DND-41 (cell line): ENCODE data around the gene ARRB2.

Source experiments
- ATAC-seq: fragments of 200-7000 bp; cut with Tn5 transposase; 3 replicates; pipeline ENCODE4 v1.9.1; 2021; ENCODE audit warnings: low read depth; ENCODE audit not compliant: insufficient read depth
- DNase-seq: peaks from one replicate; pipeline ENCODE4 v3.0.0-alpha.2; 2020
- H2AFZ ChIP-seq: 2 replicates; pipeline ENCODE4 v1.6.0; 2012; ENCODE audit warnings: low read depth, low read length
- H3K27ac ChIP-seq: 2 replicates; pipeline ENCODE4 v1.5.1; 2012; ENCODE audit warnings: low read length, inconsistent platforms
- H3K27me3 ChIP-seq: fragments of 200-600 bp; sonication (generic); 2 replicates; pipeline ENCODE4 v1.6.0; 2012; ENCODE audit warnings: low read length, mild to moderate bottlenecking, inconsistent platforms; ENCODE audit not compliant: insufficient read depth, poor library complexity
- H3K36me3 ChIP-seq: 2 replicates; pipeline ENCODE4 v1.5.1; 2012; ENCODE audit warnings: low read length, inconsistent platforms; ENCODE audit not compliant: insufficient read depth
- H3K4me1 ChIP-seq: 2 replicates; pipeline ENCODE4 v1.5.1; 2012; ENCODE audit warnings: mild to moderate bottlenecking, low read length; ENCODE audit not compliant: insufficient read depth
- H3K4me2 ChIP-seq: 2 replicates; pipeline ENCODE4 v1.6.0; 2012; ENCODE audit warnings: mild to moderate bottlenecking, moderate library complexity, low read length, inconsistent platforms; ENCODE audit not compliant: insufficient read depth
- H3K4me3 ChIP-seq, 2 experiments: fragments of 200-600 bp in 1 of 2; shearing (Covaris generic) in 1 of 2; 2 replicates each; pipeline ENCODE4 v1.5.1; 2012 to 2016; ENCODE audit warnings: inconsistent platforms in 2 of 2, low read length in 2 of 2, mild to moderate bottlenecking in 2 of 2, low read depth in 1 of 2, moderate library complexity in 1 of 2
- H3K79me2 ChIP-seq: 2 replicates; pipeline ENCODE4 v1.6.0; 2012; ENCODE audit warnings: low read length, inconsistent platforms; ENCODE audit not compliant: insufficient read depth
- H3K9ac ChIP-seq: 2 replicates; pipeline ENCODE4 v1.6.0; 2012; ENCODE audit warnings: low read depth, mild to moderate bottlenecking, inconsistent platforms, low read length, moderate library complexity
- H3K9me3 ChIP-seq: 2 replicates; pipeline ENCODE4 v1.5.1; 2012; ENCODE audit warnings: low read length, moderate library complexity, mild to moderate bottlenecking, inconsistent platforms; ENCODE audit not compliant: insufficient read depth, severe bottlenecking
- H4K20me1 ChIP-seq: 2 replicates; pipeline ENCODE4 v1.6.0; 2012; ENCODE audit warnings: low read length; ENCODE audit not compliant: insufficient read depth
- EZH2 ChIP-seq: IDR thresholded peaks from 3 replicates; pipeline ENCODE4 v1.6.1; 2012; ENCODE audit warnings: borderline replicate concordance, low read depth, mild to moderate bottlenecking, moderate library complexity, low read length, inconsistent platforms; ENCODE audit not compliant: severe bottlenecking
- TF ChIP-seq, protein P1 (sequence below): IDR thresholded peaks from 2 replicates; pipeline ENCODE4 v1.5.1; 2012; ENCODE audit warnings: borderline replicate concordance, low read length, moderate library complexity, mild to moderate bottlenecking; ENCODE audit not compliant: poor library complexity, severe bottlenecking; ENCODE audit errors: extremely low read depth

The ARRB2 gene

DNA sequence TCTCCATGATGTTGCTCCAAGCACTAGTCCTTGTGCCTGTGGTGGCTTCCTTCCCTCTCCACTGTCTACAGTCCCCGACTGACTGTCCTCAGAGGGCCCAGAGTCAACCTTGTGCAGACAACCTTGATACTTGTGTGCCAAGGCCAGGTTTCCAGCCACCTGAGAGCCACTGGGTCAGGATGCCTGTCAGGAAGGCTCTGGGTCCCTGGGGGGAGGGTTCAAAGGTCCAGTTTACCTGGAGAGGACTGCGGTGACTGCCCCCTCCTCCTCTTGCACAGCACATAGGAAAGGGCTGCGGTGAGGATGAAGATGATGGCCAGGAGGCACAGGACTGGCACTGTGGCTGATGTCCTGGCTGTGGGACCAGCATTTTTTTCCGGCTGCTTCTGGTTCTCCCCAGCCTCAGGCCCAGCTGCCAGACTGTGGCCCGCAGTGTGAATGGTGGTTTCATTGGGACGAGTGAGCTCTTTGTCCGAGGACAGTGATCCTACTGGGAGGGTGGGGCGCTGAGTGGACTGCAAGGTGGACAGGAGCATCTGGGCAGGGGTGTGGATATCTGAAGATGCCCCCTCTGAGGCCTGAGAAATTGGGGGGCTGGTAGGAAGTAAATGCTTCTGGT, 24.5 kb downstream of the ARRB2 start:
- Histone ChIP-seq H3K36me3 (peaks cover 9% of the 10 kb centered on the region; the same call in 1 of the 2 replicates), H4K20me1 (peaks cover 4% of the 10 kb centered on the region; the same call in 1 of the 2 replicates), H3K9ac (no peak overlapping the region), H3K79me2 (peaks cover 8% of the 10 kb centered on the region), H3K9me3 (no peaks in the 10 kb centered on the region), H3K4me1 (peaks cover 27% of the 10 kb centered on the region), H3K4me2 (no peak overlapping the region), H3K27ac (no peak overlapping the region), H2AFZ (no peak overlapping the region), H3K27me3 (peaks cover 20% of the 10 kb centered on the region), H3K4me3 (no peak overlapping the region)
- ATAC-seq, result no peak
- TF ChIP-seq, protein P1, sequence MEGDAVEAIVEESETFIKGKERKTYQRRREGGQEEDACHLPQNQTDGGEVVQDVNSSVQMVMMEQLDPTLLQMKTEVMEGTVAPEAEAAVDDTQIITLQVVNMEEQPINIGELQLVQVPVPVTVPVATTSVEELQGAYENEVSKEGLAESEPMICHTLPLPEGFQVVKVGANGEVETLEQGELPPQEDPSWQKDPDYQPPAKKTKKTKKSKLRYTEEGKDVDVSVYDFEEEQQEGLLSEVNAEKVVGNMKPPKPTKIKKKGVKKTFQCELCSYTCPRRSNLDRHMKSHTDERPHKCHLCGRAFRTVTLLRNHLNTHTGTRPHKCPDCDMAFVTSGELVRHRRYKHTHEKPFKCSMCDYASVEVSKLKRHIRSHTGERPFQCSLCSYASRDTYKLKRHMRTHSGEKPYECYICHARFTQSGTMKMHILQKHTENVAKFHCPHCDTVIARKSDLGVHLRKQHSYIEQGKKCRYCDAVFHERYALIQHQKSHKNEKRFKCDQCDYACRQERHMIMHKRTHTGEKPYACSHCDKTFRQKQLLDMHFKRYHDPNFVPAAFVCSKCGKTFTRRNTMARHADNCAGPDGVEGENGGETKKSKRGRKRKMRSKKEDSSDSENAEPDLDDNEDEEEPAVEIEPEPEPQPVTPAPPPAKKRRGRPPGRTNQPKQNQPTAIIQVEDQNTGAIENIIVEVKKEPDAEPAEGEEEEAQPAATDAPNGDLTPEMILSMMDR, result no peak
- TF ChIP-seq EZH2, result no peak
- no peak for DNase-seq

DNA sequence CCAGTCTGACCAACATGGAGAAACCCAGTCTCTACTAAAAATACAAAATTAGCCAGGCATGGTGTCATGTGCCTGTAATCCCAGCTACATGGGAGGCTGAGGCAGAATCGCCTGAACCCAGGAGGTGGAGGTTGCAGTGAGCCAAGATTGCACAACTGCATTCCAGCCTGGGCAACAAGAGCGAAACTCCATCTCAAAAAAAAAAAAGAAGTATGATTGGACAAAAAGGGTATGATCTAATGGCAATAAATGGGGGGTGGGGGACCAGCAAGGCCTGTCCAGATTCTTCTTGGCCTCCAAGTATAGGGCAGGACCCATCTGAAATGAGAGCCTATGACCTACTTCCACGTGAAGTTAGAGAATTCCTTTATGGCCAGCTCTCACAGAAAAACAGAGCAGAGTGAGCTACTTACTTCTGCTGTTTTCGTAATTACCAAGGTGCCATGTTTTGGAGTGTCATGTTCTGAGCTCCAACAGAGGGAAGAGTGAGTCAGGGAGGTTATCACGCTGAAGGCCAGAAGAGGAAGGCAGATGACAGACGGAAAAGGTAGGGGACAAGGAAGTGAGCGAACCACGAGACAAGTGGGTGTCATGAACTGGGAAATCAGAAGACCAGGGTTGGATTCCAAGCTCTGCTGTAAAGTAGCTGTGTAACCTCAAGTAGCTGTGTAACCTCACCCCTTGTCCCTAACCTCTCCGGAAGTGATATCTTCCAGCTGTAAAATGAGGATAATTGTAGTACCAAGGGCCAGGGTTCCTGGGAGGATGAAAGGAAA, 25.6 kb downstream of the ARRB2 start:
- peaks cover 31% of the 10 kb centered on the region for H3K27me3 ChIP-seq
- TF ChIP-seq EZH2, result no peak
- TF ChIP-seq, protein P1, result no peak
- H2AFZ ChIP-seq, result no peak overlapping the region
- ATAC-seq, result no peak
- no peak for DNase-seq
- H3K9me3 ChIP-seq, result no peaks in the 10 kb centered on the region
- no peak overlapping the region for H3K9ac ChIP-seq
- peaks cover 4% of the 10 kb centered on the region; the same call in 1 of the 2 replicates for H4K20me1 ChIP-seq
- no peak overlapping the region for H3K27ac ChIP-seq
- peaks cover 8% of the 10 kb centered on the region for H3K79me2 ChIP-seq
- no peak overlapping the region for H3K4me2 ChIP-seq
- peaks cover 19% of the 10 kb centered on the region for H3K4me1 ChIP-seq
- peaks cover 9% of the 10 kb centered on the region; the same call in 1 of the 2 replicates for H3K36me3 ChIP-seq
- no peak overlapping the region for H3K4me3 ChIP-seq

DNA sequence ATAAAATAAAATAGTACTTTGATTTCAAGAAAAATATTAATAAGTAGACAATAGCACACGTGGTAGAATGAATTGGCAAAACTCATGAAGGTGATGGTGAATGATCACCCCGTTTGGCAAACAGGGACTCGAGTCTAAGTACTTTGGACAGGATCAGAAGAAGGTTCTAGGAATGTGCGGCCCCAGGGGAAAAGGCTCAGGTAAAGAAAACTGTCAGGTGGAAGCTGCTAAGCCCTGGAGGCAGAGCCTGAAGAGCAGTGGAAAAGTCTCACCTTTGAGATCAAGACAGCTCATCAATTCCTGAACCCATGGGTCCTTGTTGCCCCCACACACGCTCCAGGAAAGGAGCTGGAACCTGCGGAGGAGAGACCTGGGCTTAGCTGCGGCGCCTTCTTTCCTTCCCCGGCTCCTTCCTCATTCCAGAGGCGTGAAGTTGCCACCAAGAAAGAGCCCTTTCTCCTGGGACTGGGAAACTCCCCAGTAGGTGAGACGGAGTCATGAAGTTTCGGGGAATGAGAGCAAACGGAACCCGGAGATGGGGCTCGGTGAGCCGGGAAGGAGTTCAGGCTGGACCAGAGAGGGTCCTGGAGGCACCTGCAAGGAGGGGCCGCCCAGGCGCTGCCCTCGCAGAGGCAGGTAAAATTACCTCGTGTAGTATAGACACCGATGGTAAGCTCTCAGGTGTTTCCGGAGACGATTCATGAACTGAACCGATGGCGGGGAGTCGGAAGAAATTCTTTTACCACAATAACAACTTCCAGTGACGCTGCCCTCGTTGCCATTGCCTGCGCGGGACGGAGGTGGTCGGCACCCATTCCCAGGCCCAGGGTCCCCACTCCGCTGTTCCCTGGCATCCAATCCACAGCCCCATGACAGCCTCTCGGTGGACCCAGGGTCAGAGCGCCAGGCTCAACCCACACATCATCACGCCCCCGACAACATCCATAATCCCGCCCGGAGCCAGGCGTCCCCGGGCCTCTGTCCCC, 28.0 kb downstream of the ARRB2 start:
- Histone ChIP-seq H2AFZ (no peak overlapping the region), H4K20me1 (peaks cover 4% of the 10 kb centered on the region; the same call in 1 of the 2 replicates), H3K36me3 (no peaks in the 10 kb centered on the region), H3K4me1 (peaks cover 7% of the 10 kb centered on the region), H3K9ac (no peak overlapping the region), H3K9me3 (no peaks in the 10 kb centered on the region), H3K4me3 (no peak overlapping the region; a peak in 1 of 4 replicates), H3K27ac (no peak overlapping the region), H3K79me2 (no peaks in the 10 kb centered on the region), H3K4me2 (peak overlapping the region; percentile 71), H3K27me3 (peaks cover 43% of the 10 kb centered on the region)
- no peak for ATAC-seq
- no peak for DNase-seq
- TF ChIP-seq, protein P1, result no peak
- no peak for TF ChIP-seq EZH2
